Neural cell (in vitro differentiated cells): ENCODE measurements around the gene AK5. TPM values are rescaled to one million over a fixed set of nuclear protein-coding genes. Genes with fewer than 3 reads are reported as not detected.

ENCODE experiments used
- H2AFZ ChIP-seq: fragments of 200-600, 300-800 bp; sonication (generic), shearing (Covaris generic); 2 replicates; pipeline ENCODE4 v1.6.0; 2014; ENCODE audit warnings: low read depth, mild to moderate bottlenecking, antibody characterized with exemption, low read length, moderate library complexity
- H3F3A ChIP-seq: fragments of 200-600 bp; shearing (Covaris generic); 2 replicates; pipeline ENCODE4 v1.6.1; 2016; ENCODE audit warnings: mild to moderate bottlenecking, moderate library complexity, mixed read lengths, antibody characterized with exemption, low read length; ENCODE audit not compliant: insufficient read depth, poor library complexity, severe bottlenecking
- H3K27ac ChIP-seq: fragments of 200-600, 300-800 bp; sonication (generic), shearing (Covaris generic); 2 replicates; pipeline ENCODE4 v1.5.1; 2014; ENCODE audit warnings: mild to moderate bottlenecking, low read length, moderate library complexity
- H3K27me3 ChIP-seq: fragments of 300-800, 200-600 bp; sonication (generic), shearing (Covaris generic); 2 replicates; pipeline ENCODE4 v1.6.0; 2014; ENCODE audit warnings: mild to moderate bottlenecking, low read depth, low read length, moderate library complexity; ENCODE audit not compliant: insufficient read depth
- H3K36me3 ChIP-seq: fragments of 300-800, 200-600 bp; sonication (generic), shearing (Covaris generic); 2 replicates; pipeline ENCODE4 v1.5.1; 2014; ENCODE audit warnings: mild to moderate bottlenecking, antibody characterized with exemption, low read length, moderate library complexity; ENCODE audit not compliant: insufficient read depth
- H3K4me2 ChIP-seq: fragments of 300-800, 200-600 bp; sonication (generic), shearing (Covaris generic); 2 replicates; pipeline ENCODE4 v1.6.0; 2014; ENCODE audit warnings: mild to moderate bottlenecking, low read length
- H3K4me3 ChIP-seq: fragments of 300-800, 200-600 bp; sonication (generic), shearing (Covaris generic); 2 replicates; pipeline ENCODE4 v1.5.1; 2014; ENCODE audit warnings: mild to moderate bottlenecking, low read length, moderate library complexity
- H3K79me2 ChIP-seq: fragments of 200-600 bp; shearing (Covaris generic); replicated peaks from 2 replicates; pipeline ENCODE4 v1.6.0; 2014; ENCODE audit warnings: mild to moderate bottlenecking, low read length, moderate library complexity; ENCODE audit not compliant: insufficient read depth
- H3K9ac ChIP-seq: fragments of 300-800, 200-600 bp; sonication (generic), shearing (Covaris generic); 2 replicates; pipeline ENCODE4 v1.6.1; 2016; ENCODE audit warnings: mild to moderate bottlenecking, low read length, mixed read lengths
- H3K9me2 ChIP-seq: fragments of 200-600 bp; shearing (Covaris generic); 2 replicates; pipeline ENCODE4 v1.6.1; 2016; ENCODE audit warnings: mild to moderate bottlenecking, low read length, mixed read lengths; ENCODE audit not compliant: insufficient read depth
- H3K9me3 ChIP-seq: fragments of 200-600, 300-800 bp; sonication (generic), shearing (Covaris generic); 2 replicates; pipeline ENCODE4 v1.6.1; 2016; ENCODE audit warnings: mild to moderate bottlenecking, mixed run types, low read length, moderate library complexity, mixed read lengths
- H4K20me1 ChIP-seq: fragments of 200-600 bp; shearing (Covaris generic); 2 replicates; pipeline ENCODE4 v1.6.1; 2016; ENCODE audit warnings: mild to moderate bottlenecking, mixed run types; ENCODE audit not compliant: insufficient read depth
- EP300 ChIP-seq: fragments of 450-650 bp; conservative IDR thresholded peaks from 2 replicates; pipeline ENCODE4 v1.6.1; 2014; ENCODE audit warnings: antibody characterized with exemption, mild to moderate bottlenecking, moderate library complexity; ENCODE audit not compliant: poor library complexity, severe bottlenecking
- EZH2 ChIP-seq: fragments of 200-600, 300-800 bp; shearing (Covaris generic), sonication (generic); IDR thresholded peaks from 2 replicates; pipeline ENCODE4 v1.6.1; 2014; ENCODE audit warnings: antibody characterized with exemption, low read length, borderline replicate concordance, mild to moderate bottlenecking; ENCODE audit not compliant: insufficient read depth, poor library complexity, severe bottlenecking
- MXI1 ChIP-seq: fragments of 450-650 bp; conservative IDR thresholded peaks from 2 replicates; pipeline ENCODE4 v1.6.1; 2014; ENCODE audit warnings: antibody characterized with exemption, mild to moderate bottlenecking; ENCODE audit not compliant: poor library complexity, severe bottlenecking
- POLR2AphosphoS5 ChIP-seq: IDR thresholded peaks from 2 replicates; pipeline ENCODE4 v1.6.1; 2012
- RAD21 ChIP-seq: fragments of 450-650 bp; conservative IDR thresholded peaks from 2 replicates; pipeline ENCODE4 v1.6.1; 2014; ENCODE audit warnings: antibody characterized with exemption, mild to moderate bottlenecking, moderate library complexity
- SMC3 ChIP-seq: fragments of 450-650 bp; conservative IDR thresholded peaks from 2 replicates; pipeline ENCODE4 v1.6.1; 2014; ENCODE audit warnings: antibody characterized with exemption, mild to moderate bottlenecking, moderate library complexity; ENCODE audit not compliant: poor library complexity
- TAF1 ChIP-seq: IDR thresholded peaks from 2 replicates; pipeline ENCODE4 v1.6.1; 2012; ENCODE audit warnings: low read depth
- polyA plus RNA-seq: library from polyadenylated mRNA; depleted of rRNA; stranded (reverse); fragments of >200 nt; gene quantifications from 2 replicates; pipeline ENCODE4 v1.2.3, GENCODE V29; 2014
- TF ChIP-seq, protein P1 (sequence below): IDR thresholded peaks from 2 replicates; pipeline ENCODE4 v1.6.1; 2012; ENCODE audit warnings: borderline replicate concordance
- TF ChIP-seq, protein P2 (sequence below): fragments of 450-650 bp; IDR thresholded peaks from 2 replicates; pipeline ENCODE4 v1.5.1; 2014; ENCODE audit warnings: antibody characterized with exemption, mild to moderate bottlenecking, moderate library complexity; ENCODE audit not compliant: poor library complexity, severe bottlenecking

Gene AK5
- polyA plus RNA-seq, 1 donor from 2014 or later, result 7.1 TPM

DNA sequence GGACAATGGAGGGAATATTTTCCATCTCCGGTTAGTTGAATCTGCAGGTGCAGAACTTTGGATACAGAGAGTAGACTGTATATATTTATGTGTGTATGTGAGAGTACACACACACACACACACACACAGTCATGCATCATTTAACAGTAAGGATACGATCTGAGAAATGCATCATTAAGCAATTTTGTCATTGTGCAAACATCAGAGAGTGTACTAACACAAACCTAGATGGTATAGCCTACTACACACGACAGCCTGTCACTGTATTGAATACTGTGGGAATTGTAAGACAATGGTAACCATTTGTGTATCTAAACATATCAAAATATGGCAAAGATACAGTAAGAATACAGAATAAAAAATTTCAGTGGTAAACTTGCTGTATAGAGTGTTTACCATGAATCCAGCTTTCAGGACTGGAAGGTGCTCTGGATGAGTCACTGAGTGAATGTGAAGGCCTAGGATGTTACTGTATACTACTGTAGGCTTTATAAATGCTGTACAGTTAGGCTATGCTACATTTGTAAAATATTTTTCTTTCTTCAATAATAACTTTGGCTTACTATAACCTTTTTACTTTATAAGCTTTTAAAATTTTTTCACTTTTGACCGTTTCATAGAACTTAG, 262.1 kb downstream of the AK5 start (continued):
- TF ChIP-seq EP300, result no peak
- no peak for TF ChIP-seq RAD21

DNA sequence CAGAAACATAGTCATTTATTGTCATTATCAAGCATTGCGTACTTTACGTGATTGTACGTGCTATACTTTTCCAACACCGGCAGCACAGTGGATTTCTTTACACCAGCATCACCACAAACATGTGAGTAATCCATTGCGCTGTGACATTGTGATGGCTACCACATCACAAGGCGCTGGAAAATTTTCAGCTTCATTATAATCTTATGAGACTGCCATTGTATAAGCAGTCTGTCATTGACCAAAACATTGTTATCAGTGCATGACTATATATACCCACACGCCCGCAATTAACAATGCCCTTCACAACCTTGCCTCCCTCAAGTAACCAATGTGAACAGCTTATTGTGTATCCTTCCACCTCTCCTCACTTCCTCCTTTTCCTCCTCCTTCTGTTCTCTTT, 263.0 kb downstream of the AK5 start:
- Histone ChIP-seq H3K9me2 (no peaks in the 10 kb centered on the region), H2AFZ (no peak overlapping the region), H3K27me3 (no peaks in the 10 kb centered on the region), H3K79me2 (no peaks in the 10 kb centered on the region), H4K20me1 (no peaks in the 10 kb centered on the region), H3K36me3 (no peaks in the 10 kb centered on the region), H3F3A (no peaks in the 10 kb centered on the region), H3K4me3 (no peak overlapping the region), H3K9me3 (no peaks in the 10 kb centered on the region), H3K9ac (no peak overlapping the region), H3K4me2 (no peak overlapping the region), H3K27ac (no peak overlapping the region)
- TF ChIP-seq SMC3 (no peak), EZH2 (no peak), TAF1 (no peak), POLR2AphosphoS5 (no peak), MXI1 (no peak), EP300 (no peak), RAD21 (no peak)
- TF ChIP-seq, protein P1, sequence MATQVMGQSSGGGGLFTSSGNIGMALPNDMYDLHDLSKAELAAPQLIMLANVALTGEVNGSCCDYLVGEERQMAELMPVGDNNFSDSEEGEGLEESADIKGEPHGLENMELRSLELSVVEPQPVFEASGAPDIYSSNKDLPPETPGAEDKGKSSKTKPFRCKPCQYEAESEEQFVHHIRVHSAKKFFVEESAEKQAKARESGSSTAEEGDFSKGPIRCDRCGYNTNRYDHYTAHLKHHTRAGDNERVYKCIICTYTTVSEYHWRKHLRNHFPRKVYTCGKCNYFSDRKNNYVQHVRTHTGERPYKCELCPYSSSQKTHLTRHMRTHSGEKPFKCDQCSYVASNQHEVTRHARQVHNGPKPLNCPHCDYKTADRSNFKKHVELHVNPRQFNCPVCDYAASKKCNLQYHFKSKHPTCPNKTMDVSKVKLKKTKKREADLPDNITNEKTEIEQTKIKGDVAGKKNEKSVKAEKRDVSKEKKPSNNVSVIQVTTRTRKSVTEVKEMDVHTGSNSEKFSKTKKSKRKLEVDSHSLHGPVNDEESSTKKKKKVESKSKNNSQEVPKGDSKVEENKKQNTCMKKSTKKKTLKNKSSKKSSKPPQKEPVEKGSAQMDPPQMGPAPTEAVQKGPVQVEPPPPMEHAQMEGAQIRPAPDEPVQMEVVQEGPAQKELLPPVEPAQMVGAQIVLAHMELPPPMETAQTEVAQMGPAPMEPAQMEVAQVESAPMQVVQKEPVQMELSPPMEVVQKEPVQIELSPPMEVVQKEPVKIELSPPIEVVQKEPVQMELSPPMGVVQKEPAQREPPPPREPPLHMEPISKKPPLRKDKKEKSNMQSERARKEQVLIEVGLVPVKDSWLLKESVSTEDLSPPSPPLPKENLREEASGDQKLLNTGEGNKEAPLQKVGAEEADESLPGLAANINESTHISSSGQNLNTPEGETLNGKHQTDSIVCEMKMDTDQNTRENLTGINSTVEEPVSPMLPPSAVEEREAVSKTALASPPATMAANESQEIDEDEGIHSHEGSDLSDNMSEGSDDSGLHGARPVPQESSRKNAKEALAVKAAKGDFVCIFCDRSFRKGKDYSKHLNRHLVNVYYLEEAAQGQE, result no peak
- TF ChIP-seq, protein P2, sequence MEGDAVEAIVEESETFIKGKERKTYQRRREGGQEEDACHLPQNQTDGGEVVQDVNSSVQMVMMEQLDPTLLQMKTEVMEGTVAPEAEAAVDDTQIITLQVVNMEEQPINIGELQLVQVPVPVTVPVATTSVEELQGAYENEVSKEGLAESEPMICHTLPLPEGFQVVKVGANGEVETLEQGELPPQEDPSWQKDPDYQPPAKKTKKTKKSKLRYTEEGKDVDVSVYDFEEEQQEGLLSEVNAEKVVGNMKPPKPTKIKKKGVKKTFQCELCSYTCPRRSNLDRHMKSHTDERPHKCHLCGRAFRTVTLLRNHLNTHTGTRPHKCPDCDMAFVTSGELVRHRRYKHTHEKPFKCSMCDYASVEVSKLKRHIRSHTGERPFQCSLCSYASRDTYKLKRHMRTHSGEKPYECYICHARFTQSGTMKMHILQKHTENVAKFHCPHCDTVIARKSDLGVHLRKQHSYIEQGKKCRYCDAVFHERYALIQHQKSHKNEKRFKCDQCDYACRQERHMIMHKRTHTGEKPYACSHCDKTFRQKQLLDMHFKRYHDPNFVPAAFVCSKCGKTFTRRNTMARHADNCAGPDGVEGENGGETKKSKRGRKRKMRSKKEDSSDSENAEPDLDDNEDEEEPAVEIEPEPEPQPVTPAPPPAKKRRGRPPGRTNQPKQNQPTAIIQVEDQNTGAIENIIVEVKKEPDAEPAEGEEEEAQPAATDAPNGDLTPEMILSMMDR, result no peak

DNA sequence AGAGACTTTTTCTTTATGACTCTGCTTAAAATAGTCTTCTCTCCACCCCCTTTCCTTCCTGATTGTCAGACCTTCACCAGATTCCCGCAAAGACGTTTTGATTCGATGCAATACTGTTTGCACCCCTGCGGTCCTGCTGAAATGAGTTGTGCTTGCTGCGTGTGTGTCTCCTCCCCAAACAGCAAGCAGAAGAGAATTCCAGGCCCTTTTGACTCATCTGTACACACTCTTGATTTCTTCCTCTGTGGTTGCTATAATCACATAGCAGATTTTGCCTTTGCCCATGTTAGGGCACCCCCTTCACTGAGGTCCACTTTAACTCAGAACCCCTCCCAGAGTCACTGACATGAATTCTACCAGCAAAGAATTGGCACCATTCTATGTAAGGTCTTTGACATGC, 264.2 kb downstream of the AK5 start:
- H3K36me3 ChIP-seq, result no peaks in the 10 kb centered on the region
- H3K4me2 ChIP-seq, result no peak overlapping the region
- no peaks in the 10 kb centered on the region for H4K20me1 ChIP-seq
- H3K4me3 ChIP-seq, result no peak overlapping the region
- no peak overlapping the region for H3K9ac ChIP-seq
- no peaks in the 10 kb centered on the region for H3K27me3 ChIP-seq
- H3K79me2 ChIP-seq, result no peaks in the 10 kb centered on the region
- no peak overlapping the region for H2AFZ ChIP-seq
- TF ChIP-seq, protein P1, result no peak
- TF ChIP-seq EP300 (no peak), POLR2AphosphoS5 (no peak), MXI1 (no peak), SMC3 (no peak), RAD21 (no peak), TAF1 (no peak), EZH2 (no peak)
- TF ChIP-seq, protein P2, result no peak
- H3K9me3 ChIP-seq, result no peaks in the 10 kb centered on the region
- no peaks in the 10 kb centered on the region for H3F3A ChIP-seq
- no peak overlapping the region for H3K27ac ChIP-seq
- no peaks in the 10 kb centered on the region for H3K9me2 ChIP-seq
